ENCODE data around the gene TAF3.
A peak's percentile ranks its signal among the peaks of the same experiment; 100 is the strongest.

The TAF3 gene

GRCh38 chr10:8049045-8049864 is 230.9 kb downstream of the TAF3 start:
- DNase-seq = peak; percentile 43

GRCh38 chr10:8049865-8050555 is 231.7 kb downstream of the TAF3 start:
- DNase-seq = peak; percentile 51

GRCh38 chr10:8050556-8051108 is 232.3 kb downstream of the TAF3 start:
- DNase-seq = peak; percentile 72

- peak; percentile 8 for DNase-seq
These were observed 233.0 kb downstream of the TAF3 start for GRCh38 chr10:8051109-8051821.

GRCh38 chr10:8051851-8052257 is 233.5 kb downstream of the TAF3 start:
- no peak for DNase-seq

- DNase-seq = no peak
These were observed 234.1 kb downstream of the TAF3 start for GRCh38 chr10:8052341-8052955.

GRCh38 chr10:8052956-8053445 is 234.7 kb downstream of the TAF3 start:
- no peak for DNase-seq

- DNase-seq = peak; percentile 70
These were observed 235.3 kb downstream of the TAF3 start for GRCh38 chr10:8053446-8054243.

GRCh38 chr10:8054244-8054493 is 235.9 kb downstream of the TAF3 start:
- no peak for DNase-seq

GRCh38 chr10:8054494-8055407 is 236.4 kb downstream of the TAF3 start, which contains the start of gene GATA3:
GATA3 (plus strand) TSS chr10:8054688; CDS start chr10:8055656, 968 bp downstream.
- DNase-seq = no peak

- no peak for DNase-seq
These were observed 237.4 kb downstream of the TAF3 start for GRCh38 chr10:8055420-8056349.

GRCh38 chr10:8056378-8056777 is 238.1 kb downstream of the TAF3 start:
- no peak for DNase-seq

- no peak for DNase-seq
These were observed 238.6 kb downstream of the TAF3 start for GRCh38 chr10:8056871-8057331.

- no peak for DNase-seq
These were observed 239.4 kb downstream of the TAF3 start for GRCh38 chr10:8057636-8058273.

- no peak for DNase-seq
These were observed 240.2 kb downstream of the TAF3 start for GRCh38 chr10:8058274-8059111.

- DNase-seq = no peak
These were observed 241.1 kb downstream of the TAF3 start for GRCh38 chr10:8059191-8059936.

- no peak for DNase-seq
These were observed 241.9 kb downstream of the TAF3 start for GRCh38 chr10:8060010-8060703.
